Sigmoid colon (tissue), 7 donors: ENCODE measurements around the gene MYO10. TPM values are rescaled to one million over a fixed set of nuclear protein-coding genes. Genes with fewer than 3 reads are reported as not detected.
"Not testable (repeated sequence)": the region's sequence is repeated elsewhere in the genome, so short reads cannot be mapped to it uniquely, and the experiment has no call there.

Experiments used
- DNase-seq: peaks from one replicate; pipeline ENCODE4 v3.0.0-alpha.2; 2019
- H3K27ac ChIP-seq, 4 donors: fragments of 200-600 bp; sonication (generic); one replicate each; pipeline ENCODE4 v1.5.1; 2016 to 2019; ENCODE audit warnings: mild to moderate bottlenecking in 1 of 4
- H3K27me3 ChIP-seq, 3 donors: fragments of 200-600 bp; sonication (generic); one replicate each; pipeline ENCODE4 v1.5.1; 2019; ENCODE audit warnings: mild to moderate bottlenecking in 1 of 3
- H3K36me3 ChIP-seq, 4 donors: fragments of 200-600 bp; sonication (generic); one replicate each; pipeline ENCODE4 v1.5.1; 2016 to 2019
- H3K4me1 ChIP-seq, 4 donors: fragments of 200-600 bp; sonication (generic); one replicate each; pipeline ENCODE4 v1.5.1; 2017 to 2019
- H3K4me3 ChIP-seq, 4 donors: fragments of 200-600 bp; sonication (generic); one replicate each; pipeline ENCODE4 v1.5.1; 2017 to 2019; ENCODE audit warnings: mild to moderate bottlenecking in 2 of 4, moderate library complexity in 1 of 4
- H3K9me3 ChIP-seq, 4 donors: fragments of 200-600 bp in 3 of 4; sonication (generic) in 3 of 4; one replicate each; pipeline versions ENCODE4 v1.5.1 to v1.6.1; 2013 to 2019
- EP300 ChIP-seq, 4 donors: sonication (generic); formaldehyde crosslinking; IDR thresholded peaks; one replicate each; pipeline ENCODE4 v1.6.1; 2017; ENCODE audit warnings: antibody characterized with exemption in 4 of 4
- POLR2A ChIP-seq, 2 donors: fragments of 450-650 bp; IDR thresholded peaks; one replicate each; pipeline ENCODE4 v1.6.1; 2016; ENCODE audit warnings: antibody characterized with exemption in 2 of 2, mild to moderate bottlenecking in 2 of 2, moderate library complexity in 2 of 2
- POLR2AphosphoS5 ChIP-seq, 4 donors: sonication (generic); formaldehyde crosslinking; IDR thresholded peaks; one replicate each; pipeline ENCODE4 v1.6.1; 2017; ENCODE audit warnings: antibody characterized with exemption in 4 of 4
- WGBS, 2 donors: extraction: QIAGEN DNeasy Blood & Tissue Kit; methylation state at CpG; one replicate each; pipeline ENCODE4 v1.1.7; 2013; 5-methylcytosine and 5-hydroxymethylcytosine counted together
- intact Hi-C: fragments of 100-400 bp; cut with DNase I; formaldehyde crosslinking; loops from one replicate; pipeline ENCODE4 v1.15.1; 2023
- polyA plus RNA-seq, 3 donors: library from polyadenylated mRNA; stranded (reverse); fragments of 200-250 nt; gene quantifications; one replicate each; pipeline ENCODE4 v1.2.3, GENCODE V29; 2013
- total RNA-seq, 4 donors: library from RNA; depleted of rRNA; stranded (reverse); fragments of >200 nt; gene quantifications; one replicate each; pipeline ENCODE4 v1.1.0, GENCODE V29; 2016
- TF ChIP-seq, protein P1 (sequence below), 4 experiments: fragments of 450-650 bp in 3 of 4; fragments of 200-600 bp in 1 of 4; IDR thresholded peaks; one replicate each; pipeline ENCODE4 v1.5.1; 2016 to 2019; ENCODE audit warnings: antibody characterized with exemption in 4 of 4, mild to moderate bottlenecking in 3 of 4, moderate library complexity in 2 of 4
- donor health status: healthy with polysubstance abuse.
- donor health status: Bipolar disorder and iron deficiency.
- donor health status: healthy.

Gene MYO10
- total and polyA plus RNA-seq, 7 donors: 3.9 to 20.3 (median 8.3) TPM

DNA sequence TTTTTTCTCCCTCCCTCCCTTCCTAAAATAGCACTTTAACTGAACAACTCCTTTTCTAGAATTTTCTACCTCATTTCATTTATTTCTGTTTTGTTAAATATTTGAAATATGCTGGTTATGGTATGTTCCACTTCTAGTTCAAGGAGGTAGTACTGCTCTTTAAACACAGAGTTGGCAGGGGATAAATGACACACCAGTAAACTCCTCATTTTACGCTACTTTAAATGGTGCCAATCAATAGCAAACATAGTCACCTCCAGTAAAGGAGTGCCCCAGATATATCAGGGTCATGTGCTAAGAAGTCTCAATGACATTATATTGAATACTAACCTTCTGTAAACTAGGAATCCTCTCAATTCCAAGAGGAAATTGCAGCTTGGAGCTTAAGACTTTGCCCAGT, 56.9 kb downstream of the MYO10 start:
- Histone ChIP-seq H3K27me3 (no peaks in the 10 kb centered on the region), H3K36me3 (no peaks in the 10 kb centered on the region), H3K9me3 (no peaks in the 10 kb centered on the region), H3K4me3 (no peak overlapping the region), H3K4me1 (no peaks in the 10 kb centered on the region), H3K27ac (no peak overlapping the region)
- no peak for TF ChIP-seq POLR2A (IDR thresholded peaks at IDR 0.05)
- TF ChIP-seq EP300 (IDR thresholded peaks at IDR 0.05): no peak
- no peak for TF ChIP-seq POLR2AphosphoS5 (IDR thresholded peaks at IDR 0.05)
- TF ChIP-seq, protein P1, sequence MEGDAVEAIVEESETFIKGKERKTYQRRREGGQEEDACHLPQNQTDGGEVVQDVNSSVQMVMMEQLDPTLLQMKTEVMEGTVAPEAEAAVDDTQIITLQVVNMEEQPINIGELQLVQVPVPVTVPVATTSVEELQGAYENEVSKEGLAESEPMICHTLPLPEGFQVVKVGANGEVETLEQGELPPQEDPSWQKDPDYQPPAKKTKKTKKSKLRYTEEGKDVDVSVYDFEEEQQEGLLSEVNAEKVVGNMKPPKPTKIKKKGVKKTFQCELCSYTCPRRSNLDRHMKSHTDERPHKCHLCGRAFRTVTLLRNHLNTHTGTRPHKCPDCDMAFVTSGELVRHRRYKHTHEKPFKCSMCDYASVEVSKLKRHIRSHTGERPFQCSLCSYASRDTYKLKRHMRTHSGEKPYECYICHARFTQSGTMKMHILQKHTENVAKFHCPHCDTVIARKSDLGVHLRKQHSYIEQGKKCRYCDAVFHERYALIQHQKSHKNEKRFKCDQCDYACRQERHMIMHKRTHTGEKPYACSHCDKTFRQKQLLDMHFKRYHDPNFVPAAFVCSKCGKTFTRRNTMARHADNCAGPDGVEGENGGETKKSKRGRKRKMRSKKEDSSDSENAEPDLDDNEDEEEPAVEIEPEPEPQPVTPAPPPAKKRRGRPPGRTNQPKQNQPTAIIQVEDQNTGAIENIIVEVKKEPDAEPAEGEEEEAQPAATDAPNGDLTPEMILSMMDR (IDR thresholded peaks at IDR 0.05): no peak
- WGBS, 2 donors: 22 to 69% methylated on average over 1 of the region's 1 CpG
- no peak for DNase-seq
- intact Hi-C loops: no loop called here

- no peak for TF ChIP-seq POLR2AphosphoS5 (IDR thresholded peaks at IDR 0.05)
- TF ChIP-seq POLR2A (IDR thresholded peaks at IDR 0.05): no peak
- TF ChIP-seq EP300 (IDR thresholded peaks at IDR 0.05): no peak
- TF ChIP-seq, protein P1 (IDR thresholded peaks at IDR 0.05): no peak
- H3K9me3 ChIP-seq: no peaks in the 10 kb centered on the region
- H3K36me3 ChIP-seq: no peaks in the 10 kb centered on the region
- no peak overlapping the region for H3K4me3 ChIP-seq
- no peaks in the 10 kb centered on the region for H3K4me1 ChIP-seq
- WGBS, 2 donors: 86 to 88% methylated on average over 9 of the region's 9 CpGs
- no peak overlapping the region for H3K27ac ChIP-seq
- intact Hi-C loops: no loop called here
- DNase-seq: no peak
- no peaks in the 10 kb centered on the region for H3K27me3 ChIP-seq
These were observed 58.7 kb downstream of the MYO10 start for GRCh38 chr5:16877267-16877935.

DNA sequence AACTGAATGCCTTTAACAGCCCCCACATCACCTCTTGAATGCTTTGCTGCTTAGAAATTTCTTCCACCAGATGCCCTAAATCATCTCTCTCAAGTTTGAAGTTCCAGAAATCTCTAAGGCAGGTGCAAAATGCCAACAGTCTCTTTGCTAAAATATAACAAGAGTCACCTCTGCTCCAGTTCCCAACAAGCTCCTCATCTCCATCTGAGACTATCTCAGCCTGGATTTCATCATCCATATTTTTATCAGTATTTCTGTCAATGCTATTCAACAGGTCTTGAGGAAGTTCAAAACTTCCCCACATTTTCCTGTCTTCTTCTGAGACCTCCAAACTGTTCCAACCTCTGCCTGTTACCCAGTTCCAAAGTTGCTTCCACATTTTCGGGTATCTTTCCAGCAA, 61.7 kb downstream of the MYO10 start:
- H3K27me3 ChIP-seq, DNase-seq, H3K36me3 ChIP-seq, H3K4me3 ChIP-seq, intact Hi-C loops, H3K9me3 ChIP-seq, H3K27ac ChIP-seq, H3K4me1 ChIP-seq: not testable (repeated sequence)
- 96 to 97% methylated on average over 1 of the region's 1 CpG for WGBS, 2 donors

DNA sequence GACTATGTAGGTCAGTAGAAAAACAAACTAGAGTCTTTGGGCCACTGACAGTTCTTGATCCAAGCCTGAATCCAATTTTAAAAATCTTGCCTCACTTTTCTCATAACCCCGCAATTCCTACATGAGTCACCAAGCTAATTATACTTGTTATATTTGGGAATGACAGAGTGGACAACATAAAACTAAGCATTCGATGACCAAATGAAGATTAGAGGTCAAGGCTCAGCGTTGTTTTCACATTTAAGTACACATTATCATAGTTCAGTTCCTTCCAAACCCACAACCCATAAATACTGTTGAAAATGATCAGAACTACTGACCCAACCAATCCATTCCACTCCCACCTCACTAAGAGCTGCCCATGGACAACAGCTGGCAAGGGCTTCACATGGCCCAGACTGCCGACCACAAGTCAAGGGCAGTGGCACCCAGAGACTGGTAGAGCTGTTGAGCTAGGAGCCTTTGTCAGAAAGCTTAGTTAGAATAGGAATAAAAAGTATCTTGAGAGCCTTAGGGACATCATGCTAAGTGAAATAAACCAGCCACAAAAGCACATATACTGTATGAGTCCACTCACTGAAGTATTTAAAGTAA, 64.2 kb downstream of the MYO10 start:
- no peak overlapping the region for H3K27ac ChIP-seq
- DNase-seq: no peak
- H3K27me3 ChIP-seq: no peaks in the 10 kb centered on the region
- WGBS, 2 donors: 67 to 75% methylated on average over 4 of the region's 4 CpGs
- H3K4me1 ChIP-seq: no peaks in the 10 kb centered on the region
- H3K36me3 ChIP-seq: no peaks in the 10 kb centered on the region
- intact Hi-C loops: no loop called here
- no peak for TF ChIP-seq EP300 (IDR thresholded peaks at IDR 0.05)
- no peak for TF ChIP-seq POLR2AphosphoS5 (IDR thresholded peaks at IDR 0.05)
- no peak for TF ChIP-seq POLR2A (IDR thresholded peaks at IDR 0.05)
- TF ChIP-seq, protein P1 (IDR thresholded peaks at IDR 0.05): no peak
- no peak overlapping the region for H3K4me3 ChIP-seq
- no peaks in the 10 kb centered on the region for H3K9me3 ChIP-seq

DNA sequence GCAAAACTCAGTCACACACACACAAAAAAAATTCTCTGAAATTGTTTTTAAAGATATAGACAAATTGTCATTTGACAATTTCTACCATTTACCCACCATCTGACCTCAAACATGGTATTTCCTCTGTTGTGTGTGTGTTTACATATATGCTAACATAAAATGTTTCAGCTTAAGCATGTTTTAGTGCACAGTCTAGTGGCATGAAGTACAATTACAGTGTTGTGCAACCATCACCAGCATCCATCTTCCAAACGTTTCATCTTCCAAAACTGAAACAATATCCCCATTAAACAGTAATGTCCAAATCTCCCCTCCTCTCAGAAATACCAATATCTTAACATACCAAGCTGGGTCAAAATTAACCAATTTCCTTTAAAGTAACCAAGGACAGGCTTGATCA, 65.2 kb downstream of the MYO10 start:
- TF ChIP-seq, protein P1 (IDR thresholded peaks at IDR 0.05): no peak
- no peak for TF ChIP-seq POLR2AphosphoS5 (IDR thresholded peaks at IDR 0.05)
- TF ChIP-seq EP300 (IDR thresholded peaks at IDR 0.05): no peak
- TF ChIP-seq POLR2A (IDR thresholded peaks at IDR 0.05): no peak
- no peak for DNase-seq
- Histone ChIP-seq H3K4me1 (no peaks in the 10 kb centered on the region), H3K4me3 (no peak overlapping the region), H3K27me3 (no peaks in the 10 kb centered on the region), H3K27ac (no peak overlapping the region), H3K36me3 (no peaks in the 10 kb centered on the region), H3K9me3 (no peaks in the 10 kb centered on the region)
- intact Hi-C loops: no loop called here
- 57 to 76% methylated on average over 1 of the region's 1 CpG for WGBS, 2 donors
